GM18505 (cell line): ENCODE results near the gene CPEB3.
"Not testable (repeated sequence)": the region's sequence is repeated elsewhere in the genome, so short reads cannot be mapped to it uniquely, and the experiment has no call there.

Experiments
- ATAC-seq: cut with Tn5 transposase; IDR thresholded peaks from one replicate; pipeline ENCODE4 v1.9.1; 2021; ENCODE audit not compliant: unreplicated experiment
- POLR2A ChIP-seq: IDR thresholded peaks from 4 replicates; pipeline ENCODE4 v1.6.1; 2011; ENCODE audit warnings: borderline replicate concordance; ENCODE audit not compliant: insufficient read depth, insufficient read length; ENCODE audit errors: extremely low read depth

The CPEB3 gene

GRCh38 chr10:92218569-92218968 is 72.3 kb downstream of the CPEB3 start:
- no peak for ATAC-seq
- no peak for TF ChIP-seq POLR2A

GRCh38 chr10:92216608-92217007 is 74.3 kb downstream of the CPEB3 start:
- ATAC-seq, result not testable (repeated sequence)

GRCh38 chr10:92215222-92215621 is 75.7 kb downstream of the CPEB3 start:
- not testable (repeated sequence) for ATAC-seq

GRCh38 chr10:92213049-92213448 is 77.8 kb downstream of the CPEB3 start:
- no peak for ATAC-seq
- TF ChIP-seq POLR2A, result no peak

GRCh38 chr10:92208736-92209135 is 82.1 kb downstream of the CPEB3 start:
- no peak for ATAC-seq
- TF ChIP-seq POLR2A, result no peak

GRCh38 chr10:92208157-92208720 is 82.6 kb downstream of the CPEB3 start:
- no peak for ATAC-seq
- TF ChIP-seq POLR2A, result no peak

- TF ChIP-seq POLR2A, result no peak
- ATAC-seq, result no peak
Observed at GRCh38 chr10:92207061-92207460, 83.8 kb downstream of the CPEB3 start.

GRCh38 chr10:92203919-92204623 is 86.8 kb downstream of the CPEB3 start:
- ATAC-seq, result no peak
- TF ChIP-seq POLR2A, result no peak

- TF ChIP-seq POLR2A, result no peak
- no peak for ATAC-seq
Observed at GRCh38 chr10:92202536-92202935, 88.3 kb downstream of the CPEB3 start.

GRCh38 chr10:92200564-92200963 is 90.3 kb downstream of the CPEB3 start:
- TF ChIP-seq POLR2A, result no peak
- no peak for ATAC-seq

GRCh38 chr10:92187101-92187500 is 103.8 kb downstream of the CPEB3 start:
- ATAC-seq, result no peak
- TF ChIP-seq POLR2A, result no peak

GRCh38 chr10:92184977-92185376 is 105.9 kb downstream of the CPEB3 start:
- TF ChIP-seq POLR2A, result no peak
- ATAC-seq, result no peak

GRCh38 chr10:92183199-92183598 is 107.7 kb downstream of the CPEB3 start:
- TF ChIP-seq POLR2A, result no peak

GRCh38 chr10:92181575-92181974 is 109.3 kb downstream of the CPEB3 start:
- TF ChIP-seq POLR2A, result no peak
- no peak for ATAC-seq

More at GRCh38 chr10:92183199-92183598, 107.7 kb downstream of the CPEB3 start:
- ATAC-seq, result no peak

GRCh38 chr10:92180399-92180798 is 110.5 kb downstream of the CPEB3 start:
- no peak for TF ChIP-seq POLR2A
- ATAC-seq, result no peak

GRCh38 chr10:92177546-92177945 is 113.3 kb downstream of the CPEB3 start:
- TF ChIP-seq POLR2A, result no peak
- no peak for ATAC-seq

- no peak for TF ChIP-seq POLR2A
- no peak for ATAC-seq
Observed at GRCh38 chr10:92175164-92175563, 115.7 kb downstream of the CPEB3 start.
